DMS53 treated with DMSO at 0.1 percent for 48 hours (cell line): ENCODE results near the gene KIN.
A peak's percentile ranks its signal among the peaks of the same experiment; 100 is the strongest.
"Not testable (repeated sequence)": the region's sequence is repeated elsewhere in the genome, so short reads cannot be mapped to it uniquely, and the experiment has no call there.

Experiments used
- DNase-seq: peaks from one replicate; lab custom pipeline; 2025; ENCODE audit not compliant: unreplicated experiment; lab: John Stamatoyannopoulos, UW

Gene KIN

GRCh38 chr10:7738536-7739407 is 49.0 kb downstream of the KIN start:
- peak; percentile 19 for DNase-seq

GRCh38 chr10:7734821-7735220 is 53.0 kb downstream of the KIN start:
- DNase-seq, result no peak

GRCh38 chr10:7722927-7723529 is 64.8 kb downstream of the KIN start:
- no peak for DNase-seq

DNA sequence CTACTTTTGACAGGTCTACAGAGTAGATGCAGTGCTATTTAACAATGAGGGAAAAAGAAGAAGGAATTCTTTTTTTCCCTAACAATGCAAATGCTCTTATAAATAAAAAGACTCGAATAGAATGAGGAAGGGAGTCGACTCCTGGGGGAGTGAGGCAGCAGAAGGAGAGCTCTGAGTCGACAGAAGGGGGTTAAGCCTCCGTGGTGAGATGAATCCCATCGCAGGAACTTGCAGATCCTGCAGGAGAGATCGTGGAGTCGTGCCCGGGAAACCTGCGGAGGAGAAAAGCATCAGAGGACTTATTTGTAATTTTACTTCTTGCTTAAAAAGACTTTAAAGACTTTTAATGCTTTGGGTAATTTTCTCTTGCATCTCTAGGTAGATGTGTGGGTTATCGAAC is 67.3 kb downstream of the KIN start:
- DNase-seq, result no peak

DNA sequence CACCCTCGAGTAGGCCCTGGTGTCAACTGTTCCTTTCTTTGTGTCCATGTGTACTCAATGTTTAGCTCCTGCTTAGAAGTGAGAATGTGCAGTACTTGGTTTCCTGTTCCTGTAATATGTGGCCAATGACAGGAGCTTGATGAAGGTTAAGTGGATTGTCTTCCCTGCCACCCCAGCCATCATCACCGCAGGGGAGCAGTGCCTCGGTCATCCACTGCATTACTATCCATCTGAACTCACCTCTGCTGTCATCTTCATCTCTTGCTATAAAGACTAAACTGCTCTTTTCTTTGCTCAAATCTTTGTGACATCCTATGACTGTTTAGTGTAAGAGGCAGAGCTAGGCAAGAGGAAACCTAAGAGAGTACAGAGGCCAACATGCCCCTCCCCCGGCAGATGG is 69.1 kb downstream of the KIN start:
- DNase-seq, result no peak

DNA sequence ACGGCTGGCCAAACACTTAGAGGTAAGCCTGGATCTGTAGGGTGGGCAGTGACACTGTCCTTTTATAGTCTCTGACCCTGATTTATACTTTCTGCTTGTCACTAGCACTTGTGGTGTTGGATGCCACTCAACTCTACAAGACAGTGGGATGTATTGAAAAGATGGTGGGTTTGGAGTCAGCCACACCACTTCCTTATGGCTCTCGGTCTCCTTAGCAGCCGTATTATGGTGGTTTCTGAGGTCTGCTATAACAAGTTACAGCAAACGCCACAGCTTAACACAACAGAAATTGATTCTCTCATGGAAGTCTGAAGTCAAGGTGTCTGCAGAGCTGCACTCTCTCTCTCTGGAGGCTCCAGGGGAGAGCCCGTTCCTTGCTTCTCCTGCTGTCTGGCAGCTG is 70.0 kb downstream of the KIN start:
- no peak for DNase-seq

- no peak for DNase-seq
Observed at GRCh38 chr10:7715515-7715914, 72.3 kb downstream of the KIN start.

GRCh38 chr10:7711075-7711474 is 76.7 kb downstream of the KIN start:
- not testable (repeated sequence) for DNase-seq

- no peak for DNase-seq
Observed at GRCh38 chr10:7710446-7710845, 77.3 kb downstream of the KIN start.

DNA sequence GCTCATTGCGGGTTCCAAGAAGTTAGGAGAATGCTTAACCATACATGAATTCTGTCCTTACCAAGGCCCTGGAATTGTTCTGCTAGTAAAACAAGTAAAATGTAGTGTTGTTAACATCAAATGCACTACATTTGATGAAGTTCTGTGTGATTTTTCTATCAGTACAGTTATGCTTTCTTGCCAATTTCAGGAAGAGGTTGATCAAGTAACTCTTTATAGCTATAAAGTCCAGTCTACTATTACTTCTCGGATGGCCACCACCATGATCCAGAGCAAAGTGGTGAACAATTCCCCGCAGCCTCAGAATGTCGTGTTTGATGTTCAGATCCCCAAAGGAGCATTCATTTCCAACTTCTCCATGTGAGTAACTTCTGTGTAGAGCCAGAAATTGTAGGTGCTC is 79.0 kb downstream of the KIN start:
- DNase-seq, result no peak

DNA sequence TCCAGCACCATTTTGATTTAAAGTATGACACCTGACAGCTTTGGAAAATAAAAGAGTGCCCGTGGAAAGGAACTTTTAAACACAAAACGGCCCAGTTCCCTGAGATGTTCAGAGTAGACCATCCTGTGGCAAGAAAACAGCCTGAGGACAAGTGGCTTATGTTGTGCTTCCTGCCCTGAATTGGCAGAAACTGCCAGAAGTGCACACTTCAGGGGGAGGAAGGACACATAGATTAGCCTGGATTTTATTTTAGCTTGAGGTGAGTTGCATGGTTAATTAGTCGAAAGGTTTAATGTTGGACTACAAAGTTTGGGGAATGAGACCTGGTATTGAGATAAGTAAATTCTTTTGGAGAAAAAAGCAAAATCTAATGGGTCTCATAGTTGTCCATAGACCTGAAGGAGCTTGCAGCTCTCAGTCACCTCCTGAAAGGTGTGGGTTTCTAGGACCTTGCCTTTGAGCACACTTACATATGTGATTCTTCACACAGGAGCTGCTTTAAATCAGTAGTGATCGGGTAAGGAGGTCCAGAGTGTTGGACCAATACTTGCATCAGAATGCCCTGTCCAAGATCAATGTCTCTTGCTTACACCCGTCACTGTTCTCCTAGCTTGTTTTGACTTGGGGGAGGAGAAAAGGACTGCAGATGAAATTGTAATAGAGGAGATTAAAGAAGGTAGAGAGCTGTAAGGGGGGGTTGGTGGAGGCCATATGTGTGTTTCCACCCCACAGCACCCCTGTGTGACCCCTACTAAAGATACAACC is 79.8 kb downstream of the KIN start:
- no peak for DNase-seq

DNA sequence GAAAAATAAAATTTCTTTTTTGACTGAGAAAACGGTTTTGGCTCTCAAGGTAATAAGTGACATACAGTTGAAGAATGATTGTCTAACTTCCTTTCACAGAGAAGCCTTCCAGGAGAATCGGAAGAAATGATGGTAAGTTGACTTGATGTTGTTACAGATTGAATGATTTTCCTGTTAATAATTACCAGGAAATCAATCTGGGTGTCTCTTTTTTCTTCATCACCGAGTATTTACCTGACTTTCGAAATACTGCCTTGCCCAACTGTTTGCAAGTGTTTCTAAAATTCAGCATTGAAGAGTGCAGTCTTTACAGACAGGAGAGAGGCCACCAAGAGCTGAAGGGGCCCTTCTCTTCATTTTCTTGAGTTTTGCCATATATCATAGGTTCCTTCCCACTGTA is 80.7 kb downstream of the KIN start:
- no peak for DNase-seq

GRCh38 chr10:7706534-7707073 is 81.2 kb downstream of the KIN start:
- DNase-seq, result no peak

- no peak for DNase-seq
Observed at GRCh38 chr10:7705341-7705740, 82.5 kb downstream of the KIN start.

DNA sequence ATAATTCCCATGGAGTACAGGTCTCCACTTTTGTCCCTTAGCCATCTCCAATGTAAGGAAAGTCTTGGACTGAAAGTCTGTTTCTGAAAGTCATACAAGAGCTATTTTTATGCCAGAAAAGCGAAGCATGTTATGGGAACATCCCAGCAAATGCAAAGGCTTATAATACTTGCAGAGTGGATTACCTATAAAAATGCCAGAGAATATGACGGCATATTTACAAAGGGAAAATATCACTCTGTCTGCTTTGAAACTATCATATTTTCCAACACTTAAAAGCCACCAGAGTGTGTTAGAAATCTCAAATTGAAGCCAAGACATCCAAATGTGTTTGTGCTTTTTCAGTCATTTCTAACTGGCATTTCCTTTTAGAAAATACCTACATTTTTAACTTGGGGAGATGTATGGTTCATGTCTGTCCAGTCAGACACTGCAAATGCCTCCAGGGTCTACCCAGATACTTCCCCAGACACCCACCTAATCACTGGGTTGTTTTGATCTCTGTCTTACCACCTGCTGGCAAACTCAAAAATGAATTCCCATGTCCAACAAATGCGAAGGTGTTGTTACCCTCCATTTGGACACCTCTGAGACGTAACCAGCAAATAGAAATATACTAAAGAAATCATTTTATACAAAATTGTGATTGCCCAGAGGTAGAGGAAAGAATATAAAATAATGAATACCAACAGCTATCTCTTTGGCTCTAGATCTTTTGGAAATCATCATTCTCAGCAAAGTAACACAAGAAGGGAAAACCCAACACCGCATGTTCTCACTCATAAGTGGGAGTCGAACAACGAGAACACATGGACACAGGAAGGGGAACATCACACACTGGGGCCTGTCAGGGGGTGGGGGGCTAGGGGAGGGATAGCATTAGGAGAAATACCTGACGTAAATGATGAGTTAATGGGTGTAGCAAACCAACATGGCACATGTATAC is 83.4 kb downstream of the KIN start:
- DNase-seq, result no peak

DNA sequence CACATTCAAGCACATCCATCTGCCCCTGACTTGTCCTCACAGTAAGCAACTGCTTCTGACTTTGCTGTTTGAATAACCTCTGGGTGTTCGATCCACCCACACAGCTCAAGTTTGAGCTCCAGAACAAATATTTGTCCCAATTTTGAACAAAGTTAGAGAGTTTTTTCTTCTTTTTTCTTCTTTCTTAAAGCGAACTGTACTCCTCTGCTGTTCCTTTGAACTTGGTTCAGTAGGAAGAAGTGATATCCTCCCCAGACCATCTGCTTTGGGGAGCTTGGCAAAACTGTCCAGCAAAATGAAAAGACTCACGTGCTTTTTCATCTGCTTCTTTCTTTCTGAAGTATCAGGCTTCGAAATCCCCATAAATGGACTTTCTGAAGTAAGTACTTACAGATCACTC is 84.7 kb downstream of the KIN start, which contains the start of gene ITIH2:
Gene ITIH2 (plus strand): TSS at position 177 of the 400 bp plus-strand sequence. CDS start 119 bp downstream, at position 296.
- DNase-seq, result no peak

GRCh38 chr10:7702288-7702812 is 85.4 kb downstream of the KIN start:
- no peak for DNase-seq

- DNase-seq, result no peak
Observed at GRCh38 chr10:7701158-7701742, 86.5 kb downstream of the KIN start.
